ENCODE data around the gene HIF3A. TPM values are rescaled to one million over a fixed set of nuclear protein-coding genes. Genes with fewer than 3 reads are reported as not detected.

HIF3A gene
- total and polyA plus RNA-seq, 2 experiments from 2014 or later, result 122 to 163 TPM

GRCh38 chr19:46361915-46362314 is 65.1 kb downstream of the HIF3A start:
- peaks cover 17% of the 10 kb centered on the region for H3K36me3 ChIP-seq
- no peaks in the 10 kb centered on the region for H3K27me3 ChIP-seq
- H3K27ac ChIP-seq, result no peak overlapping the region
- no peak for TF ChIP-seq CTCF (IDR thresholded peaks at IDR 0.05; ENCODE audit: low read depth, low read length)
- DNase-seq (ENCODE audit: low read depth in 1 of 2, low spot score in 1 of 2), result no peak
- H3K4me1 ChIP-seq (ENCODE audit: low read depth), result peaks cover 11% of the 10 kb centered on the region
- H3K9me3 ChIP-seq (ENCODE audit: low read depth), result no peaks in the 10 kb centered on the region
- H3K4me3 ChIP-seq, result no peak overlapping the region

DNA sequence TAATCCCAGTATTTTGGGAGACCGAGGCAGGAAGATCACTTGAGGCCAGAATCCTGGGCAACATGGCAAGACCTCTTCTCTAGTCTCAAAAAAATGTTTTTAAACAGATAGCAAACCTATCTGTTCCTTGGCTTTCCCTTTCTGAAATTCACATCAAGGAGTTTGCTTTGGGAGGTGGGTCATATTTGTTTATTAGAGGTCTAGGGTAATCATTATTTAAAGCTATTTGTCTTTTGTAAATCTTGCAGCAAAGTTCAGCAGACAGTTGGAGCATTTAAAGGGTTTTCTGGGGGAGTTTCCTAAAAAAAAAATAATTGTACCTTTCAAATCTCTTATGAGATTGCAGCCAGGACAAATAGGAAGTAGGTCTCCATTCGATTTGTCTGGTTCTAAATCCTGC is 67.5 kb downstream of the HIF3A start:
- H3K27ac ChIP-seq, result no peak overlapping the region
- peaks cover 14% of the 10 kb centered on the region for H3K36me3 ChIP-seq
- TF ChIP-seq CTCF (IDR thresholded peaks at IDR 0.05; ENCODE audit: low read depth, low read length), result no peak
- no peaks in the 10 kb centered on the region for H3K27me3 ChIP-seq
- H3K4me1 ChIP-seq (ENCODE audit: low read depth), result no peaks in the 10 kb centered on the region
- H3K9me3 ChIP-seq (ENCODE audit: low read depth), result no peaks in the 10 kb centered on the region
- no peak for DNase-seq (ENCODE audit: low read depth in 1 of 2, low spot score in 1 of 2)
- H3K4me3 ChIP-seq, result no peak overlapping the region

DNA sequence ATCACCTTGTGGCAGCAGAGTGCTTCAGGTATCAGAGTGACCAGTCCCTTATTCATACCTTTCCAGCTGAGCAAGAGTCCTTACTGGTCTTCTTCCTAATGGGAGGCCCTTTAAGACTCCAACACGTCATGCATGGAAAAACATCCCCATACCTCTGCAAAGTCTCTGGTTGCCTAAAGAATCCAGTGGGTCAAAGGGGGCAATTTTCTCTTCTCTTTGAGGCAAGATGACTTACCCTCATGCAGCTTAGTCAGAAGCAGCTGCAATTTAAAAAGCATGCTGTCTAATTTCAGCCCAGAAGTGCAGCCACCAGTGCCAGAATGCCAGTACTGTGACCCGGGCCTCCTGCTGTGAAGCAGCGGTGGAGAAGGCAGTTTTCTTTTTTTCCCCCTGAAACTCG is 68.7 kb downstream of the HIF3A start:
- no peak for TF ChIP-seq CTCF (IDR thresholded peaks at IDR 0.05; ENCODE audit: low read depth, low read length)
- no peak overlapping the region for H3K4me3 ChIP-seq
- H3K27me3 ChIP-seq, result no peaks in the 10 kb centered on the region
- no peaks in the 10 kb centered on the region for H3K9me3 ChIP-seq (ENCODE audit: low read depth)
- H3K4me1 ChIP-seq (ENCODE audit: low read depth), result no peaks in the 10 kb centered on the region
- peaks cover 14% of the 10 kb centered on the region for H3K36me3 ChIP-seq
- no peak for DNase-seq (ENCODE audit: low read depth in 1 of 2, low spot score in 1 of 2)
- H3K27ac ChIP-seq, result no peak overlapping the region

DNA sequence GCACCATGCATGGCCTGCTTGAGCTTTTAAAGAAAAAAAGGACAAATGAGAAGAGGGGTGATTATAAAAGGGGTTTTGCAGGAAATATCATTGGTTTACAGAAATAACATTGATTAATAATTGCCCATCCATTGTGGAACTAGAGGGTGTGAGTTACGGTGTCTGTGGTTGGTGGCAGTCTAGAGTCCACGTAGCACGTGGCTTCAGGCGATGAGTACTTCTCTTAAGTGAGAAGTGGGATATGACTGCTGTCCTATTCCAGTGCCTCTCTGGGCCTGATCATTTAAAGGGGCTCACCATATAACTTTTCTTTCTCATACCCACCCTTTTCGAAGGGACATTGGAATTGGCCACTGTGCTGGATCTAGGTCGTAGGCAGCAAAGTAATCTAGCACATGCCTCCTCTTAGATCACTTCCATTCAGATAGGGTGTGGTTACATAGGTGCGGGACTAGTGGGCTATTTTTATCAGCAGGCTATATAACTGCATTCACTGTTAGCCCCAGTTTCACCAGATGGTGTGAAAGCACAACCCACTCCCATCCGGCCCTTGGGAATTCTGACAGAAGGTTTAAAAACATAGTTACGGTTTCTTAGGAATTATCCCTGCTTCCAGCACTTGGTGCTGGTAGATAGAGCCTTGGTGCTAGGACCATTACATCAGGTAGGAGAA is 69.9 kb downstream of the HIF3A start:
- Histone ChIP-seq H3K4me1 (ENCODE audit: low read depth) (no peaks in the 10 kb centered on the region), H3K27me3 (no peaks in the 10 kb centered on the region), H3K9me3 (ENCODE audit: low read depth) (no peaks in the 10 kb centered on the region), H3K36me3 (peaks cover 14% of the 10 kb centered on the region), H3K4me3 (no peak overlapping the region), H3K27ac (no peak overlapping the region)
- DNase-seq (ENCODE audit: low read depth in 1 of 2, low spot score in 1 of 2), result no peak
- no peak for TF ChIP-seq CTCF (IDR thresholded peaks at IDR 0.05; ENCODE audit: low read depth, low read length)

DNA sequence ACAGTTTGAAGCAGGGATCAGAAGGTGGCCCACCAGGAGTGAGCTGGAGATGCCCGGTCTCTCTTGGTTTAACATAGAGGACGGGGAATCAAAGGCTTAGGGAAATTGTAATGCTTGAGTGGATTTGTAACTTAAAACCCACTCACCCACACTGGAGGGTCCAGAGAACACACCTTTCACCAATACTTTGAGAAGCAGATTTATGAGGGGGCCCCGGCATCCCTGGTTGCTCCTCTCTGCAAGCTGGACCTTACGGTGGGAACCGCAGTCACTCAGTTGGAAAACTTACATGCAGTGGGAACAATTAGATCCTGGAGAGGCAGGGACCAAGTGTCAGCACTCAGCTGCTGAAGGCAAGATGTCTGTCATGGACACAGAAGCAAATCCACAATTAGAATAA is 70.6 kb downstream of the HIF3A start:
- DNase-seq (ENCODE audit: low read depth in 1 of 2, low spot score in 1 of 2), result no peak
- H3K4me3 ChIP-seq, result no peak overlapping the region
- no peak for TF ChIP-seq CTCF (IDR thresholded peaks at IDR 0.05; ENCODE audit: low read depth, low read length)
- peaks cover 10% of the 10 kb centered on the region for H3K36me3 ChIP-seq
- H3K9me3 ChIP-seq (ENCODE audit: low read depth), result no peaks in the 10 kb centered on the region
- H3K27me3 ChIP-seq, result no peaks in the 10 kb centered on the region
- no peaks in the 10 kb centered on the region for H3K4me1 ChIP-seq (ENCODE audit: low read depth)
- no peak overlapping the region for H3K27ac ChIP-seq

Data from cardiac muscle cell (in vitro differentiated cells and primary cell).